ENCODE measurements around the gene GPN2. TPM values are rescaled to one million over a fixed set of nuclear protein-coding genes. Genes with fewer than 3 reads are reported as not detected.

GPN2 gene
- total and polyA plus RNA-seq, 4 donors = 9.5 to 12.7 (median 10.4) TPM

DNA sequence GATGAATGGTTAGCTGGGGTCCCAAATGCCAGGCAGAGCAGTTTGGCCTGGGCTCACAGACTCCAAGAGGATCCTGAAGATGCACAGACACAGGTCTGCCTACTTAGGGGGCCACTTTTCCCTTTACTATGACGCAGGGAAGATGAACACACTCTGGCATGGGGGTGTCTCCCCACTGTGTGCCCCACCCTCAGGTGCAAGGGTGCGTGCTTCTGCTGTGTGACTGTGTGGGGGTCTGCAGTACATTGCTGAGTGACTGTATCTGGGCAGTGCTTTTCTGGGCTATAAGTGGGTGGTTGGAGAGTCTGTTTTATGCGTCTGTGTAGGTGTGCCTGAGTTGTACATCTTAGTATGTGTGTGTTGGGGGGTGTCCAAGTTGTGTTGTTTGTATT, 19.9 kb upstream of the GPN2 start:
- H3K36me3 ChIP-seq (ENCODE audit: control insufficient read depth in 4 of 4, insufficient read depth in 3 of 4, low read depth in 1 of 4, low read length in 3 of 4) = peaks cover 0 to 6% (median under 1%) of the 10 kb centered on the region in 4 donors
- H3K4me1 ChIP-seq (ENCODE audit: control insufficient read depth in 4 of 4, insufficient read depth in 4 of 4, low read length in 3 of 4) = peaks cover 3 to 37% (median 19%) of the 10 kb centered on the region in 4 donors
- H3K27me3 ChIP-seq (ENCODE audit: control insufficient read depth in 4 of 4, insufficient read depth in 4 of 4, low read length in 3 of 4) = no peaks in the 10 kb centered on the region
- 41% methylated on average over 3 of the region's 3 CpGs for WGBS
- peak overlapping the region; percentile 97 to 99 for H3K27ac ChIP-seq (ENCODE audit: low read depth in 1 of 2, low read length in 2 of 2)
- no peaks in the 10 kb centered on the region for H3K9me3 ChIP-seq (ENCODE audit: control insufficient read depth in 4 of 4, low read length in 3 of 4)
- no peak for DNase-seq (ENCODE audit: low spot score)
- H3K9ac ChIP-seq (ENCODE audit: low read depth in 1 of 2, low read length in 2 of 2) = no peak overlapping the region
- TF ChIP-seq, protein P1, sequence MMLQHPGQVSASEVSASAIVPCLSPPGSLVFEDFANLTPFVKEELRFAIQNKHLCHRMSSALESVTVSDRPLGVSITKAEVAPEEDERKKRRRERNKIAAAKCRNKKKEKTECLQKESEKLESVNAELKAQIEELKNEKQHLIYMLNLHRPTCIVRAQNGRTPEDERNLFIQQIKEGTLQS (IDR thresholded peaks at IDR 0.05) = no peak
- no peak for TF ChIP-seq CTCF (IDR thresholded peaks at IDR 0.05; ENCODE audit: low read depth, low read length, missing input control)
- TF ChIP-seq HNF4G (IDR thresholded peaks at IDR 0.05) = no peak
- no peak for TF ChIP-seq FOXA1 (IDR thresholded peaks at IDR 0.05)
- no peak for TF ChIP-seq YY1 (IDR thresholded peaks at IDR 0.05)
- TF ChIP-seq ZBTB33 (IDR thresholded peaks at IDR 0.05) = no peak
- no peak for TF ChIP-seq HNF4A (conservative IDR thresholded peaks at IDR 0.05)
- TF ChIP-seq RXRA (IDR thresholded peaks at IDR 0.05) = no peak
- H3K4me3 ChIP-seq (ENCODE audit: low read depth in 1 of 3, low read length in 3 of 3) = no peak overlapping the region

- TF ChIP-seq NR2F2 (IDR thresholded peaks at IDR 0.05) (no peak), TAF1 (conservative IDR thresholded peaks at IDR 0.05) (no peak), JUND (IDR thresholded peaks at IDR 0.05) (peak in 1 of 2 donors; percentile 84), ZBTB33 (IDR thresholded peaks at IDR 0.05) (peak; percentile 34), RXRA (IDR thresholded peaks at IDR 0.05) (peak in 1 of 2 donors; percentile 38), HNF4A (conservative IDR thresholded peaks at IDR 0.05) (peak in 1 of 2 donors; percentile 42)
- TF ChIP-seq, protein P1 (IDR thresholded peaks at IDR 0.05) = no peak
- Histone ChIP-seq H3K4me3 (ENCODE audit: low read depth in 1 of 3, low read length in 3 of 3) (no peak overlapping the region), H3K4me1 (ENCODE audit: control insufficient read depth in 4 of 4, insufficient read depth in 4 of 4, low read length in 3 of 4) (peaks cover 3 to 30% (median 16%) of the 10 kb centered on the region in 4 donors), H3K9ac (ENCODE audit: low read depth in 1 of 2, low read length in 2 of 2) (no peak overlapping the region), H3K36me3 (ENCODE audit: control insufficient read depth in 4 of 4, insufficient read depth in 3 of 4, low read depth in 1 of 4, low read length in 3 of 4) (peaks cover 0 to 6% (median under 1%) of the 10 kb centered on the region in 4 donors), H3K27ac (ENCODE audit: low read depth in 1 of 2, low read length in 2 of 2) (peak overlapping the region; percentile 47 to 52), H3K27me3 (ENCODE audit: control insufficient read depth in 4 of 4, insufficient read depth in 4 of 4, low read length in 3 of 4) (no peaks in the 10 kb centered on the region), H3K9me3 (ENCODE audit: control insufficient read depth in 4 of 4, low read length in 3 of 4) (no peaks in the 10 kb centered on the region)
- no peak for DNase-seq (ENCODE audit: low spot score)
- WGBS = 62% methylated on average over 6 of the region's 6 CpGs
These were observed 17.2 kb upstream of the GPN2 start for GRCh38 chr1:26907071-26907917.
